ENCODE results near the gene MPP7.
A peak's percentile ranks its signal among the peaks of the same experiment; 100 is the strongest.

Gene MPP7

DNA sequence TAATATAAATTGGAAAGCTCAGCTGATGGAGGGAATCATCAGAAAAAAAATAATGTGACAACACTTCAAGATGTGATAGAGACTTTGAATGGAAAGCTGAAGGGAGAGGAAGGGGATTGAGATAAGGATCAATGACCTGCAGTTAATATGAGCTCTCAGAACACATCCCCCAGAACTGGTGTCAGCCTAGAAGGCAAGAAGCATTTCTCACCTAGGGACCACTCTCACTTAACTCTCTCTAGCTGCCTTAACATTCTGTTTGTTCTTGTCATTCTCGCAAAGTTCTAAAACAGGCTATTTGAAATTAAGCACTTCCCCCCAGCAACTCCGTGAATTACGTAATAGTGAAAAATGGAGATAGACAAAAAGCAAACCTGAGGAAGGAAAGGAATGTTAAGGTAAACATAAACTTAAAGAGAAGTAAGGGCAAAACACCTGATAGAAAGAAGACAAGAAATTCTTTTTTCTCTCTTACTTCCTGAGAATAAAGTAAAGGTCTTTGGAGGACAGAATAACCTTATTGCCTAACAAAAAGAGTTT lies 1.2 kb upstream of the MPP7 start:
- no peak for DNase-seq

DNA sequence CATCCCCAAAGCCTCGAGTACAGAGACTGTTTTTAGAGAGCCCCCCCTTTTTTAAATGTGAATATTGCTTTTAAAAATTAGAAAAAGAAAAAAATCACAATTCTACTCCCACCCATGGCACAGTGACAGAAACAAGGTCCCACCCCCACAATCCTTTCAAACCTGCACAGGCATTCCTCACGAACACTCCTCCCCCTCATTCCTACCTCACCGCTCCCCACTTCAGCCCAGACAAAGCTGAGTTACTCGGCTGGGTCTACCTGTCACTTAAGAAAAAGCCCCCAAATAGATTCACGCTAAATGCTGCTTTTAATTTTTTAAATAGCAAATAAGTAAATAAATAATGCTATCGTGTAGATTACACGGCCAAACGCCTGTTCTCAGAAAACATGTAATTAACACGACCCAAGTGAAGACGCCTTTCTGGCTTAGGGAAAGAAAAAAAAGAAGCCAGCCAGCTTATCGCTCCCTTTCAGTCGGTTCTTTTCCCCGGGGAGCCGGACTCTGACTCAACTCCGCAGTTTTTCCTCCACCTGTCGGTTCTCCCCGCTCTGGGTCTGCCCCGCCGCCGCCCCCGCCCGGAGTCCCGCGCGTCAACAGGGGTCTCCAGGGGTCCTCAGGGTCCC lies 739 bp downstream of the MPP7 start:
- peak; percentile 31 for DNase-seq

DNA sequence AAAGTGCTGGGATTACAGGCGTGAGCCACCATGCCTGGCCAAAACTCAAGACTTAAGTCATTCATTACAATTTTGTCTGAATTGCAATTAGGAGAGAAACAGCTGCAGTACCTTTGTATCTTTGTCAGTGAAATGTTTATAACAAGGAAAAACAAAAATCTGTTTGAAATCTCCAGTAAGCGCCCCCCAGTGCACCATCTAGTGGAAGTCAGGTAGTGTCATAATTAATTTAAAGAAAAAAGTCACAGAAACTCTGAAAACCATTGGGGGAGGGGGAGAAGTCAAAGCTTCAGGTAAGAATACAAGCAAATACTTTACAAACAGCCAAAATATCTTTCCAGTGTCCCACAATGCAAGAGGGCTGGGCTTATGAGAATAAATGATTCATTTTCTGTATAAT lies 2.8 kb downstream of the MPP7 start:
- DNase-seq, result no peak

DNA sequence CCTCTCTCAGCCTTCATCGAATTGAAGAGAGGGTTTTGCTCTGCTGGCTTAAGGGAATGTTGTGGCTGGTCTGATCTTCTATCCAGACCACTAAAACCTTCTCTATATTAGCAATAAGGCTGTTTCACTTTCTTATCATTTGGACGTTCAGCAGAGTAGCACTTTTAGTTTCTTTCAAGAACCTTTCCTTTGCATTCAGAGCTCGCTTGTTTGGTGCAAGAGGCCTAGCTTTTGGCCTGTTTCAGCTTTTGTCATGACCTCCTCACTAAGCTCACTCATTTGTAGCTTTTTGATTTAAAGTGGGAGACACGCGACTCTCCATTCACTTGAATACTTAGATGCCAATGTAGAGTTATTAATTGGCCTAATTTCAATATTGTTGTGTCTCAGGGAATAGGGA lies 3.9 kb downstream of the MPP7 start:
- no peak for DNase-seq

DNA sequence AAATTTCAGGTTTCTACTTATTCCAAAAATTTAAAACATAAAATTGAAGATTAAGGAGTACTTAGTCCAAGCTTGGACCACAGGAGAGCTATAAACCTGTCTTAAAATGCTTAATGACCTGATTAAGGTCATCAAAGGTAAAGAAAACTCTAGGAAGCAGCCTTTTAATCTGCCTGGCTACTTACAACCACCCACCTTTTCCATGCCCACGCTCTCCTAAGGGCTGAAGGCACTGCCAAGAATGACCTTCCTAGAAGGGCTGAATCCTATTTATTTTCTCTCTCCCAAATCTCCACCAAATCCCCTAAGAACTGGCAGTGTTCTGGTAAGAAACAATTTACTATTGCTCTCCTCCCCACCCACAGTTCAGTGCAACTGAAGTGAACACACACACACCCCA lies 6.8 kb downstream of the MPP7 start:
- DNase-seq, result no peak

DNA sequence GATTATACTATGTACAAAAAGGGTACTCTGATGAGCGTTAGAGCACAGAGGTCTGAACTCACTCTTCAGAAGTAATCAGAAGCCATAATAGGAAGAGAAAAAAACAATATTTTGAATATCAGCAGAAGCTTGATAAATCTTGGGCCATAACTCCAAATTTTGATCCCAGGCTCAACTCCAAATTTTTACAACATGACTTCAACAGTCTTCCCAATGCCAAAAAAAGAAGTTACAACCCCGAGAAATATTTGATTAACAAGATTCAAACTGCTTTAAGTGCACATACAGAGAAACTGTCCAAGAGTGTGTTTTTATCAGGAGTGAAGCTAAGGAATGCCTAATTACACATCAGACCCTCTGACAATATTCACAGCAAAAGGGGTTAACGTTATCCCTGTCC lies 7.5 kb downstream of the MPP7 start:
- DNase-seq, result no peak

DNA sequence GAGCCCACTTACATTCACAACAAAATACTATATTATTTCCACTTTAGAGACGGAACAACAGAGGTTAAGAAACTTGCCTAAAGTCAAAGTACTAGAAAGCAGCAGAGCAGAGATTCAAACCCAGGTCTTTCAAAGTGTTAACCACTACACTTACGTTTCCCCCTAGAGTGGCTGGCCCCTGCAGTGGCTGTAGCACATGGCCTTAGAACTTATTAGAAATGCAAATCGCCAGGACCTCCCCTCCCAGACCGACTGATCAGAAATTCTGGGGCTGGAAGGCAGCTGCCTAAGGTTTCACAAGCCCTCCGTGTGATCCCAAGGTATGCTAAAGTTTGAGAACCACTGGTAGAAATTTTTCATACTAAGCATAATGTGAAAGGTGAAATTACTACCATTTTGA lies 8.1 kb downstream of the MPP7 start:
- no peak for DNase-seq

DNA sequence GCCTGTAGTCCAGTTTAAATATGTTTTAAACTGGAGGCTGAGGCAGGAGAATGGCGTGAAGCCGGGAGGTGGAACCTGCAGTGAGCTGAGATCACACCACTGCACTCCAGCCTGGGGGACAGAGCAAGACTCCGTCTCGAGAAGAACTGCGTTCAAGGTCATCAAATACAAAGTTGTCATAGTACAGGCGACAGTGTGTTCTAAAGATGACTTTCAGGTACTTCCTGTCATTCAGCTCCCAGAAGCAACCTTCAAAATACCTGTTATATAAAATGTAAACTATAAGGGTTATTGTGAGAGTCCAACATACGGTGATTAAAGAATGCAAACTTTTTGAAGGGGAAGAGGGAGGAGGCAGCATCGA lies 8.7 kb downstream of the MPP7 start:
- no peak for DNase-seq

DNA sequence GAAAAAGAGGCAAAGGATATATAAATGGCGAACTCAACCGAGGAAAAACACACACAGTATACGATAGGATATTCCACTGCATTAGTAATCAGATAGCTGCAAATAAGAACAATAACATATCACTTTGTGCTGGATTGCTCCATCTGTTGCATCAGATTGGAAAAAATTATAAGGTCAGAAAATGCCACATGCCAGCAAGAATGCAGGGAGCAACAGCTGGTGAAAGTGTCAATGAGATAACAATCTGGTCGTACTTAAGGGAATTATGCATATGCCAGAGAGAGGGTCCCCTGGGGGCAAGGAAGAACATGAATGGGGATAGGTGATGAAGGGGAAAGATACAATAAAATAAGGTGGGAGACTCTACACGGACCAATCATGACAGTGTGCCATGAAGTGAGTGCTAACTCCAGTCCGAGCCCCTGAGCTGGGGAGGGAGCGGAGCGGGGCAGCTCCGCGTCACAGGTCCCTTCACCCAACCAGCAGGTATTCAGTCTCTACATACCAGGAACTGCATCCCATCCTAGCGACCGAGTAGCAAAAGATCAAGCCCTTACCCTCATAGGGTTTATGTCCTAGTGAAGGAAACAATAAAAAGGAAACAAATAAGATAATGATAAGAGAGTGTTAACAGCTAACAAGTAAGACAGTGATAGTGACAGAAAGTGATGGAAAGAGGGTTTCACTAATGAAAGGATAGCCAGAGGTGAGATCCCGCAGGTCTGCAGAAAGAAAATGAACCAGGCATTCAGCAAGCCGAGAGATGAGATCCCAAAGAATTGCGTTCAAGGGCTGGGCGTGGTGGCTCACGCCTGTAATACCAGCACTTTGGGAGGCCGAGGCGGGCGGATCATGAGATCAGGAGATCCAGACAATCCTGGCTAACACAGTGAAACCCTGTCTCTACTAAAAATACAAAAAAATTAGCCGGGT lies 9.4 kb downstream of the MPP7 start:
- no peak for DNase-seq

DNA sequence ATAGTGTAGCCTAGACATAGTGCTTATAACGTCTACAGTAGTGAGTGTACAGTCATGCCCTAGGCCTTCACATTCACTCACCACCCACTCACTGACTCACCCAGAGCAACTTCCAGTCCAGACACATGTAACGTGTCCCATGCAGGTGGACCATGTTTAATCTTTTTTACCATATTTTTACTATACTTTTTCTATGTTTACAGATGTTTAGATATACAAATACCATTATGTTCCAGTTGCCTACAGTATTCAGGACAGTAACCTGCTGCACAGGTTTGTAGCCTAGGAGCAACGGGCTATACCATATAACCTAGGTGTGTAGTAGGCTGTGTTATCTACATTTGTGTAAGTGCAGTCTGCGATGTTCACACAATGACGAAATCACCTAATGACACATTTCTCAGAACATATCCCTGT lies 11.0 kb downstream of the MPP7 start:
- peak; percentile 84 for DNase-seq

DNA sequence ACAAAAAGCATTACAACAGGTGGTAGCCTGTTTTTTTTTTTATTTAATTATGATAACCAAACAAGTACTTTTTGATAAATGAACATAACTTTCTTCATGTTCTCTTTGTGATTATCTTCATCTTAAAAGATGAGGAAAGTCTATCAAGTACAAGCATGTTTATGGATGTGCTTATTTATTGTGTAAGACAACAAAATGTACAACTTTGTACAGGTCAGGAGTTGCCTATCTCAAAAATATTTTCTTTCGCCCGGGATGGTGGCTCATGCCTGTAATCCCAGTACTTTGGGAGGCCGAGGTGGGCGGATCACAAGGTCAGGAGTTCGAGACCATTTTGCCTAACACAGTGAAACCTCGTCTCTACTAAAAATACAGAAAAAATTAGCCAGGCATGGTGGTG lies 17.0 kb downstream of the MPP7 start:
- no peak for DNase-seq

DNA sequence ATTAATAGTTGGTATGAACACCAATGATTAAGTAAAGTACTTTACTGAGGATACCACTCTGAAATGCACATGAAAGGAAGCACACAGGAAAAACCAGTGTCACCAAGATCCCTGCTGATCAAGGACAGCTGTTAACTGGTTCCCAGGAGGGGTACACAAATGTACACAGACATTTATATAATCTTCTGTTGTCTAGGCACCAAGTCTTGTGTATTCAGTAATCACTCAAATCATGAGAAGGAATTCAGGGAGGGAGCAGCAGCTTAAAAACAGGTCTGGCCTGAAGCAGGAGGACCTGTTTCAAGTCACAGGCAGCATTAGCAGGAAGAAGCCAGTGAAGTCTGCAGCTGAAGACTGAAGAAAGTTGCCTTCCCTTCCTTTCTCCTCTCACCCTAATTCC lies 18.7 kb downstream of the MPP7 start:
- no peak for DNase-seq

DNA sequence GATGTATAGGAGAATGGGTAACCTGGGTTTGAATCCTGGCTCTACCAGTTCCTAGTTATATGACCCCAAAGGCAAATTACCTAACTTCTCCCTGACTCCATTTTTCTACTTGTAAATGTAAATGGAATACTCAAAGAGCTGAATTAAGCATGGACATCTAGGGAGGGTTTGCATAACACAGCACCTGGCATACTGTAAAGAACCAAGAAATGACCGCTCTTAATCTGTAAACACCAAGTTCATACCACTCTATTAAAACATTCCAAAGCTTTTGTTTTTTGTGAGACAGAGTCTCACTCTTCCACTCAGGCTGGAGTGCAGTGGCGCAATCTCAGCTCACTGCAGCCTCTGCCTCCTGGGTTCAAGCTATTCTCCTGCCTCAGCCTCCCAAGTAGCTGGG lies 19.6 kb downstream of the MPP7 start:
- no peak for DNase-seq

DNA sequence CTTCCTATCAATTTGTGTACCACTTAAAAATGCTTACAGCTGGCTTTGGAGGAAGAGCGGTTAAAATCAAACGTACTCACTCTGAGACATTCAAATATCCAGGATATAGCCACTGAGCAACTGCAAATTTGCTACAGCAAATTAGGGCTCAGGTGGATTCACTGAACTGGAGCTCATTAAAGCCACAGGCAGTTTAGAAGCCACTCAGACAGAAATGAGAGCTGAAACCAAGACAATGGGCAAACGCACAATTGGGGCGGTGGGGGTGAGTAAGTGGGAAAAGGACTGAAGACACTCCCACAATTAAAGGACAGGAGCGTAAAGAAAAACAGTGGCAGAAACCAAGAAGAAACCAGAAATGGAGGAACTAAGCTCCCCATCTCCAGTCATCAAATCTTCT lies 20.5 kb downstream of the MPP7 start:
- no peak for DNase-seq

DNA sequence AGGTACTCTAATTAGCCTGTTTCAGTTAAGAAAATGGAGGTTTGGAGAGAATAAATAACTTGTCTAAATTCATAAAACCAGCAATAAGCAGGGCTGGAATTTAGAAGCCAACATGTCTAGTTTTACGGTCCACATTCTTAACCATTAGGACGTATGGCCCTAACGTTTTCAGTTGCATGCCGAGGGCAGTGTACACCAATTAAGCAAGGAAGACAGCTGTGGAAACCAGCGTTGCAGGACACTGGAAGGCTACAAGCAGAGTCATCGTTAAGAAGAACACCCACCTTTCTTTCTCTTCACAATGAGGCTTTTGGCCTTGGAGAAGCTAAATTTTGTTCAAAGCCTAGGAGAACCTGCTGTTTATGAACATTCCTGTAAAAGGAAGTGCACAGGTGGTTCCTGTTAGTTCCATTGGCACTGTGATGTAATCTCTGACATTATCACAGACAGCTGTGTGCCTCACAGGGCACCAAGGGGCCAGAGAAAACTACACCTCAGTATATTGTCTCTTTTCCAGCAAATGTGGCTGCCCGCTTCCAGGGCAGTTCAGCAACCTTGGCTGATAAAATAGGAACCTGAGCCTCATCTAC lies 21.0 kb downstream of the MPP7 start:
- no peak for DNase-seq

DNA sequence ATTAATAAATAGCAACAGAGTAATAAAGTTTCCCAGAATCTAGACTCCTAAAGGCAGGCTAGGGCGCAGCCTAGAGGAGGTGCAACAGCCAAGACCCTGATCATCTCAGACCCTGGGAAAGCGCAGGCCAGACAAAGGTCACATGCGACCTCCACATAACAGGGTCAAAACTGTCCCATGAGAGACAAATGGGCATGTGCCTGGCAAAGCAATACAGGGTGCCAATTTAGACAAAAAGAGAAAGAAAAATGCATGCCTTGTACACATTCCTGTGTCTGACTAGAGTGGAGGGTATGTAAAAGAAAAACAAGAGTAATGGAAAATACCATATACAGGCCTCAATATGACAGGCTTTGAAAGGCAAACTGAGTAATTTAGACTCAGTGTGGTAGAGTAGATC lies 22.2 kb downstream of the MPP7 start:
- DNase-seq, result peak; percentile 70

DNA sequence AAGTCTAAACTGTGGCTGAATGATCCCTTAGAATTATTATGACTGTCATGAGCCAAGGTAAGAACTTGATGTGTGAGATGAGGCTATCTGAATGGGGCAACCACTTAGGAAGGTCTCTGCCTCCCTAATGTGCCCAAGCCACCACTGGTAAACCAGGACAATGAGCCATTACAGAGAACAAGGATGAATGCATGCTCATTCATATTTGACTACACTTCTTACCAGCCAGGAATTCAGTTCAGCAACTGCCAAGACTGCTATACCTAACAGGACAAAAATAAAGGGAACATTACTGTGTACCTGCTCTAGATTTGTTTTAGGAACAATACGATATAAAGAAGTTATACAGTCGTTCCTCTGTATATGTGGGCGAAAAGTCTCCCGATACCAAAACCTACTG lies 23.0 kb downstream of the MPP7 start:
- DNase-seq, result no peak

DNA sequence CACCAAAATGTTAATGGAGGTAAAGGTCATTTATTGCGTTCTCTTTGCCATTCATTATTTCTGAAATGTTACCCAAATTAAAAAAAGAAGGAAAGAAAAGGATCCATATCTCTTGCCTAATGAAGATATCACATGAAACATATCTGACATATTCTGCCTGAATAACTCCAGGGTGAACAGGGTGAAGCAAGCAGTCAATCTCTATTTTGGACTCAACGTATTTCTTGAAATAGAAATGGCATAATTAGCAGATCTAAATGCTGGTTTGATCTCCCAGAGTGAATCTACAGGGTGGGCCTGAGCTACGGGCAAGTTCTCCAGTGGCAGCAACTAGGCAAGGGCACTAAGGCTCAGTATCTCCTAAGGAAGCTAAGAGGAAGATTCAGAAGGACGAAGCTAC lies 24.0 kb downstream of the MPP7 start:
- no peak for DNase-seq

DNA sequence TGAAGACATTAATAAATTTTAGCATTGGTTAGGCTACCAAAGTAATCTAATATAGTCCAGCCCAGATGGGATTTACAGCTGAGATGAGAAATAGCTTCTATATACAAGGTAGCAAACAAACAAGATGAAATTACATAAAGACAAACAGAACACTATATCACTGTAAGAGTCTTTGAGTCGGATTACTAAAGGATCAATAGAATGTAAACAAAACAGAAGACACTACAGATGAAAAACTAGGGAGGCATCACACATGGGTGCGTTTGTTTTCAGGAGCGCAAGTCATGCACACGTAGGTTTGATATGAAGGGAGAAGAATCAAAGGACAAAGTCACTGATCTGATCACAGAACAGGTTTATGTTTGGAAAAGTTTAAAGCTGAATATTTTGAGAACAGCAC lies 26.5 kb downstream of the MPP7 start:
- DNase-seq, result no peak

DNA sequence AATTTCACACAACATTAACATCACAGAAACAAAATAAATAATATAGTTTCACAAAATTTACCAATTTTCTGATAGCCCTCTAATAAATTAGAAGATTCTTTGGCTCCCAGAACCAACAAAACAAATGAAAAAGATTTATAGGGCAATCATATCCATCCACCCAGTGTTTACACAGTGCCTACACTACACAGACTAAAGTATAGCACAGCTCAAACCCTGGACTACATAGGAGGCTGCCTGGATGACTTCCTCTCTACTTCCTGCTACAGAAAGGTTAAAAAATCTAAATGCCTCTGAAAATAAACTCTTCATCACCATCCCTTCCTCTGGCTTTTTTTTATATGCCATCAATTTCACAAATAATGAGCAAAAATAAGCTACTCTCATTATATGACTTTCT lies 28.4 kb downstream of the MPP7 start:
- DNase-seq, result no peak

DNA sequence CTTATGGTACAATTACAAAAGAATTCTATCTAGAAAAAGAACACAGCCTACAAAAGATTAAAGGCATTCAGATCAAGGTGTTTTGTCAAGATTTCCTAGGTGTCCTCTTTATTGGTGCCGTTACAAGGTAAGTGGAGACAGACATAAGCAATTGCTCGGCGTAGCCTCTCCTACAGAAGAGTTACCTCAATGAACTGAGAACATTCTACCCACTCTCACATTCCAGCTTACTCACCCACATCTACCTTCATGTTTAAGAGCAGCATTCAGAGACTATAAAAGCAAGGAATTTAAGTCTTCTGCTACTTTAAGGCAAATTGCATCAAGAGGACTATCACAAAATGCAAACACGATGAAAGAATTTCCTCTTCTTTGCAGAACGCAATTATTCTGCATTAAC lies 29.5 kb downstream of the MPP7 start:
- DNase-seq, result no peak

DNA sequence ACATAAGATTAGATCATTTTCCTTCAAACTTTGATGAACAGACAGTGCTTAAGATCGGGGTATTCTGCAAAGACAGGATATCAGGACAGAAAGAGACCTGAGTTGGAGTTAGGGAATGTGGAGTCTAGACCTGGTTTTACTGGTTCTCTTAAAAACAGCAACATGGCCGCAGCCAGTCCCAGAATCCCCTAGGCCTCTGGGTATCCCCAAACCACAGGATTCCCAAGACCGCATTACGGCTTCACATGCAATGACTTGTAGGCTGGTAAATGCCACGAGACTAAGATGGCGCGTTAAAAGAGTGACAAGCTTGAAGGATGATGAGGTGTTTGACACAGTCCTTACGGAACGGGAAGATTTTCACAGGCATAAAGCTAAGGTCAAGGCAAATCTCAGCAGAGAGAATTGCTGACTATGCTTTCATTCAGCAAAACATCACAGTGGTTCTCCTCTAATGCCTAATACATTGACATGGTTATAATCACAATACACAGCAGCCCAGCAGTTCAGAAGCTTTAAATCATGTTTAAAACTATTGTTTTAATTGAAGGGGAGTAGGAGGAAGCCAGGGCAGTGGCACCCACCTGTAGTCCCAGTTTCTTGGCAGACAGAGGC lies 32.9 kb downstream of the MPP7 start:
- no peak for DNase-seq

DNA sequence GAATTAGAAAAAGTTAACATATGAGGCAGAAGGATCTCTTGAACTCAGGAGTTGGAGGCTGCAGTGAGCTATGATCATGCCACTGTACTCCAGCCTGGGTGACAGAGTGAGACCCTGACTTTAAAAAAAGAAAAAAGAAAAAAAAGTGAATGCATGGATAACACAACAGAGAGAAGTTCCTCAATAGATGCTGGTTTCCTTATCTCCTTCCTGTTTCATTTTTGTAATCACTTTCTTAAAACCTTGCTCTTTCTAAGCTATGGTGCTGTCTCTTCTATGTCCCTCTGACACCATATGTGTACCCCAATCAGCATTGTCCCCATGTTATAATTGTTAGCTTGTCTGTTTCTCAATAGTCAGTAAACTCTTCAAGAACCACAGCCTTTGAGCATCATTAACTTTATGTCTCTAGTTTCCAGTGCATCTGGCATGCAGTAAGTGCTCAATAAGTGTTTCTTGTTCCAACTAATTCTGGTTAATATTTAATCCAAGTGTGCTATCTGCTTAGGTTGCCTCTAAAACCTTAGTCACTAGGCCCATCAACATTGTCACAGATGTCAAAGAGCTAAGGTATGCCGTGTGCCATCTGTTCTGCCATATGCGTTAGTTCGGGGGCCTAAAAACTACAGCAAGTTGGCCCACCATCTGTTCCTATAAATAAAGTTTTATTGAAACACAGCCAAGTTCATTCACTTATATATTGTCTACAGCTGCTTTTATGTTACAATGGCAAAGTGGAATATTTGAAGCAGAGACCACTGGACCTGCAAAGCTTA lies 36.2 kb downstream of the MPP7 start:
- DNase-seq, result no peak
